ENCODE data around the gene BMPR1A. TPM values are rescaled to one million over a fixed set of nuclear protein-coding genes. Genes with fewer than 3 reads are reported as not detected.

The BMPR1A gene
- total RNA-seq, 1 donor from 2014 or later, result 74.2 TPM

- Mint-ChIP-seq H3K4me3 (ENCODE audit: unreplicated experiment) (no peak overlapping the region), H3K36me3 (ENCODE audit: low read depth) (peaks cover 17% of the 10 kb centered on the region), H3K27me3 (ENCODE audit: low read depth) (no peaks in the 10 kb centered on the region), H3K4me1 (ENCODE audit: low read depth) (no peaks in the 10 kb centered on the region), H3K9me3 (ENCODE audit: low read depth) (no peaks in the 10 kb centered on the region), H3K27ac (ENCODE audit: unreplicated experiment) (no peak overlapping the region)
- DNase-seq (ENCODE audit: low spot score), result no peak
- no peak for TF ChIP-seq CTCF (IDR thresholded peaks at IDR 0.05)
These were observed 32.0 kb upstream of the BMPR1A start for GRCh38 chr10:86724445-86724844.

- Mint-ChIP-seq H3K4me1 (ENCODE audit: low read depth) (no peaks in the 10 kb centered on the region), H3K27me3 (ENCODE audit: low read depth) (no peaks in the 10 kb centered on the region), H3K36me3 (ENCODE audit: low read depth) (peaks cover 21% of the 10 kb centered on the region), H3K9me3 (ENCODE audit: low read depth) (no peaks in the 10 kb centered on the region), H3K27ac (ENCODE audit: unreplicated experiment) (no peak overlapping the region), H3K4me3 (ENCODE audit: unreplicated experiment) (no peak overlapping the region)
- DNase-seq (ENCODE audit: low spot score), result no peak
- no peak for TF ChIP-seq CTCF (IDR thresholded peaks at IDR 0.05)
These were observed 30.3 kb upstream of the BMPR1A start for GRCh38 chr10:86725980-86726676.

- Mint-ChIP-seq H3K27ac (ENCODE audit: unreplicated experiment) (no peak overlapping the region), H3K36me3 (ENCODE audit: low read depth) (peaks cover 19% of the 10 kb centered on the region), H3K27me3 (ENCODE audit: low read depth) (no peaks in the 10 kb centered on the region), H3K4me3 (ENCODE audit: unreplicated experiment) (no peak overlapping the region), H3K9me3 (ENCODE audit: low read depth) (no peaks in the 10 kb centered on the region), H3K4me1 (ENCODE audit: low read depth) (no peaks in the 10 kb centered on the region)
- TF ChIP-seq CTCF (IDR thresholded peaks at IDR 0.05), result no peak
- no peak for DNase-seq (ENCODE audit: low spot score)
These were observed 29.8 kb upstream of the BMPR1A start for GRCh38 chr10:86726677-86726999.

GRCh38 chr10:86727470-86727869 lies 28.9 kb upstream of the BMPR1A start:
- no peak overlapping the region for H3K4me3 Mint-ChIP-seq (ENCODE audit: unreplicated experiment)
- no peaks in the 10 kb centered on the region for H3K27me3 Mint-ChIP-seq (ENCODE audit: low read depth)
- H3K27ac Mint-ChIP-seq (ENCODE audit: unreplicated experiment), result no peak overlapping the region
- no peak for DNase-seq (ENCODE audit: low spot score)
- H3K4me1 Mint-ChIP-seq (ENCODE audit: low read depth), result no peaks in the 10 kb centered on the region
- H3K9me3 Mint-ChIP-seq (ENCODE audit: low read depth), result no peaks in the 10 kb centered on the region
- no peak for TF ChIP-seq CTCF (IDR thresholded peaks at IDR 0.05)
- peaks cover 19% of the 10 kb centered on the region for H3K36me3 Mint-ChIP-seq (ENCODE audit: low read depth)

GRCh38 chr10:86728056-86728455 lies 28.4 kb upstream of the BMPR1A start:
- Mint-ChIP-seq H3K9me3 (ENCODE audit: low read depth) (no peaks in the 10 kb centered on the region), H3K4me1 (ENCODE audit: low read depth) (no peaks in the 10 kb centered on the region), H3K27ac (ENCODE audit: unreplicated experiment) (no peak overlapping the region), H3K36me3 (ENCODE audit: low read depth) (peaks cover 20% of the 10 kb centered on the region), H3K27me3 (ENCODE audit: low read depth) (no peaks in the 10 kb centered on the region), H3K4me3 (ENCODE audit: unreplicated experiment) (no peak overlapping the region)
- TF ChIP-seq CTCF (IDR thresholded peaks at IDR 0.05), result no peak
- no peak for DNase-seq (ENCODE audit: low spot score)

Data from chondrocyte (in vitro differentiated cells).